HG03342 (cell line): ENCODE results near the gene CCDC192.
"Not testable (repeated sequence)": the region's sequence is repeated elsewhere in the genome, so short reads cannot be mapped to it uniquely, and the experiment has no call there.

Experiments
- ATAC-seq: cut with Tn5 transposase; IDR thresholded peaks from one replicate; pipeline ENCODE4 v1.9.1; 2021; ENCODE audit warnings: mild to moderate bottlenecking, moderate library complexity; ENCODE audit not compliant: unreplicated experiment

CCDC192 gene

DNA sequence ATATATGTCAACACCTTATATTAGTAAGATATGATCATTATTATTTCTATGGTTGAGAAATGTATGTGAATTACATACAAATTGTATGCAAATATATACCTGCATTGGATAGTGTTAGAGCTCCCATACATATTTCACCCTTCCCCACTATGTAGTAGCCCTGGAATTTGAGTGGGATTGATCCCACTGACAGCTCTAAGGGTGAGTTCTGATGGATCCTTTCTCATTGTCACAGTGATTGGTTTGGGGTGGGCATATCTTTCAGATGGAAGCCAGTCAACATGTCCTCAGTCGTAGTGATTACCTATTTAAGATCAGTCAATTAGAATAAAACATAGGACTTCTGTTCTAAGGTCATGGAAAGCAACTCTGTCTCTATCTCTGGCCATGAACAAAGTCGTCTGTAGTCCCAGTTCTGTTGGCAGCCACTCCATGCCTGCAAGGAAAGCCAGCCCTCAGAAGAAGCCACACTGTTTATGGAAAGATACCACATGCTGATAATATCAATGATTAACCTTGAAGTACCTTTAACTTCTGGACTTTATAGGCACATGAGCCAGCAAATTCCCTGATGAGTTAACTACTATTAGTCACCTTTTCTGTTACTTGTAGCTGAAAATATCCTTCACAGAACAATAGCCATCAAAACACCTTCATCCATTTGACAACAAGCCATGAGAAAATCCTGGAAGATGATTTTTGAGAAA lies 5.1 kb upstream of the CCDC192 start:
- ATAC-seq = no peak

GRCh38 chr5:127699416-127699815 lies 3.8 kb upstream of the CCDC192 start:
- no peak for ATAC-seq

DNA sequence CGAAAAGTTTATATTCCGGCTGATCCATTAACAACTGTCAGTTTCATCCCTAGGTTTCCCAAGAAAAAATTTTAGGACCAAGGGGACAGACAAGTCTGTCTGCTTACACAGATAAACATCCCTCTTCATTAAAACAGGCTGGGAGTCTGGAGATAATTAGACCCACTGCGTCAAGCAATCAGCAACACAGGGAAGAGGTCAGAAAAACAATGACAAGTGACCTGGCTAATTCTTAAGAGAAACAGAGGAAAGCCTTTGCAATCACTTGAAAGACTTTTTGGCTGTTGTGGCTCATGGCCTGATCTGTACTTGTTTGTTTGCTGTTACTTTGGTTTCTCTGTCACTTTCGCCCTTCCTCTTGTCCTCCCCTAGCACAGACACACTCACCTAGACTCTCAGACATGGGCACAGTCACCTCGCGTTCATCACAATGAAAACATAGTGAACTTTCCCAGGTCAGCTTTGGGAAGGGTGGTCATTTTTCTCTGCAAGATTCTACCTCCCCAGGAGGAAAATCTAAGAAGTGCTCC lies 2.9 kb upstream of the CCDC192 start:
- no peak for ATAC-seq

GRCh38 chr5:127702434-127702833 lies 757 bp upstream of the CCDC192 start:
- ATAC-seq = no peak

GRCh38 chr5:127705120-127705892 lies 2.1 kb downstream of the CCDC192 start:
- peak; percentile 53 for ATAC-seq

GRCh38 chr5:127706691-127707090 lies 3.5 kb downstream of the CCDC192 start:
- no peak for ATAC-seq

GRCh38 chr5:127707209-127707608 lies 4.0 kb downstream of the CCDC192 start:
- no peak for ATAC-seq

DNA sequence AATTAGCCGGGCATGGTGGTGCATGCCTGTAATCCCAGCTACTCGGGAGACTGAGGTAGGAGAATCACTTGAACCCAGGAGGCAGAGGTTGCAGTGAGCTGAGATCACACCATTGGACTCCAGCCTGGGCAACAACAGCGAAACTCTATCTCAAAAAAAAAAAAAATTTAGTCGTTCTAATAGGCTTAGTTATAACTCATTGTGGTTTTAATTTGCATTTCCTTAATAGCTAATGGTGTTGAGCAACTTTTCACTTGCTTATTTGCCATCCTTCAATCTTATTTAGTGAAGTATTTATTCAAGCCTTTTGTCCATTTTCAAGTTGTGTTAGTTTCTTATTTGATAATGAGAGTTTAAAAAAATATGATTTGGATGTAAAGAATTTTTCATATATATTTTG lies 9.9 kb downstream of the CCDC192 start:
- ATAC-seq = not testable (repeated sequence)

DNA sequence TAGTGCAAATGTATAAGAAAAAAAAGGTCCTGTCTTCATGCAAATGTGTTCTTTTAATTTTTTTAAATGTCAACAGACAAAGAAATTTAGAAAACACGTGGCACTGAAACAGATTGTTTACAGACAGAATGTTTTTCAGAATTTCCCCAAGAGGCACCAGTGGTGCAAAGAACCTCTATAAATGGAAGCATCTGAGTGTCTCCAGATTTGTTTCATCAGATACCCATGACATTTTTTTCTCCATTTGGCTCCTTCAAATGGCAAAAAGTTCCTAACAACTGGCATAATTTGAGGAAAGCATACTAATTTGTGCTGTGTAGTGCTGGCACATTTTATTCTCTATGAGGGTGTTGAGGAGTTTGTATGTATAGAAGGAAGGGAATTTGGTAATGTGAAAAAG lies 15.0 kb downstream of the CCDC192 start:
- ATAC-seq = no peak

GRCh38 chr5:127723571-127723970 lies 20.4 kb downstream of the CCDC192 start:
- no peak for ATAC-seq

DNA sequence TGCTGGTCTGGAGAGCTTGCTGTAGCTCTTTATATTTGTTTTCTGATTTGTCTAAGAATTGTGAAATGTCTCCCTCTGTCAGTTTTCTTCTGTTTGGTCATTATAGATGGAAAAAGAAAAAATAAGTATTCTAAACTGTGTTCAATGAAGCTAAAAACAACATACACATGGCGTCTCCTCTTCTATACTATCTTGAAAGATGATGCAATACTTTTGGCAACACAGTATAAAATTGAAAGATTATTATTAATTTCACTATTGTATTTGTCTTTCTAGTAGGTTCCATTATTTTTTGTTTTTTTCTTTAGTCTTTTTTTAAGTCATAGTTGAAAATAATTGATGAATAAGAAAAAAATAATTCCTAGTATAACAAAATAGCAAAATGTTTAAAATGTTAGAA lies 22.5 kb downstream of the CCDC192 start:
- no peak for ATAC-seq

GRCh38 chr5:127732963-127733362 lies 29.8 kb downstream of the CCDC192 start:
- ATAC-seq = no peak

- ATAC-seq = not testable (repeated sequence)
These were observed 36.2 kb downstream of the CCDC192 start for GRCh38 chr5:127739348-127739747.

GRCh38 chr5:127739807-127740384 lies 36.7 kb downstream of the CCDC192 start:
- ATAC-seq = no peak

DNA sequence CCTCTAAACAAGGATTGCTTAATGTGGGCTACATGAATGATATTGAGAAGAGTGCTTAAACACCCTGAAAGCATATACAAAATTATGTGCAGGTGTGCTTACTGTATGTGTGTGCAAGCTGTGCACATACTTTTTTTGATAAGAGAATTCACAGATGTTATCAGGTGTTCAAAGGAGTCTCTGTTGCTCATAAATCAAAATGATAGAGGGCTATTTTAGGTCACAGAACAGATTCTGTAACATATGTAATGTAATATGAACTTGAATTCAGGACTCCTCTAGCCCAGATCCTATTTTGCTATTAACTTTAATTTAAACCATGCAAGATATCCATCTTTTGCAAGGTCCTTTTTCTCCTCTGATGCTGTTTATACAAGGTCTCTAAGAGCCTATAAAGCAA lies 38.2 kb downstream of the CCDC192 start:
- no peak for ATAC-seq

DNA sequence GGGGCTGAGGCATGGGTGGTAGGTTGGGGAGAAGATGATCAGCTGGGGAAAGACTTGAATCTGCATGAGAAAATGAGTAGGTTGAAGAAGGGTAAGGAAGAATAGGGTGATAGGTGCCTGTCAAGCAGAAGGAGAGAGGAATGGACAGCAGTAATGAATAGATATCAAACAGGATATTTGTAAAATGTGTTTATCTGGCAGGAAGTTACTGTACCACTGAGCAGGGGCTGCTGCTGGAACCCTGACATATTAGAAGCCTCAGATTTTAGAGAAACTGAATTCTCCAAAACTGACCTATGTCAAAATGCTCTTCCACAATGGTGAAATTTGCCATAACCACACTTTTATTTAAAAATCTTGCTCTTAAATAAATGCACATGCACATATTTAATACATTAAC lies 41.0 kb downstream of the CCDC192 start:
- ATAC-seq = no peak

DNA sequence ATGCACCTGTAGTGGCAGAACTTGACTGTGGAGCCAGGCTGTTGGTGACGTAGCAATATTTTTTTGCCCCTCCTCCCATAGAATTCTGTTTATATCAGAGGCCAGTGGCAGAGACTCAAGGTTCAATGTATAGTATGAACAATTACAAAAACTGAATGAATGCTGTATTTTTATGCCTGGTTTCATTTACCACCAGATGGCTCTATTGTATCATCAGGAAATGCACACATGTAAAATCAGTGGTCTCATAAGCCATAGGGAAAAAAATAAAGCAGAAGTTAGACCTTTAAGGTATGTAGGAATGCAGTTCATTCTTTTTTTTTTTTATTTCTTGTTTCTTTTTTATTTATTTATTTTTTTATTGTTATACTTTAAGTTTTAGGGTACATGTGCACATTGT lies 43.6 kb downstream of the CCDC192 start:
- ATAC-seq = no peak

GRCh38 chr5:127752503-127753265 lies 49.5 kb downstream of the CCDC192 start:
- ATAC-seq = not testable (repeated sequence)

DNA sequence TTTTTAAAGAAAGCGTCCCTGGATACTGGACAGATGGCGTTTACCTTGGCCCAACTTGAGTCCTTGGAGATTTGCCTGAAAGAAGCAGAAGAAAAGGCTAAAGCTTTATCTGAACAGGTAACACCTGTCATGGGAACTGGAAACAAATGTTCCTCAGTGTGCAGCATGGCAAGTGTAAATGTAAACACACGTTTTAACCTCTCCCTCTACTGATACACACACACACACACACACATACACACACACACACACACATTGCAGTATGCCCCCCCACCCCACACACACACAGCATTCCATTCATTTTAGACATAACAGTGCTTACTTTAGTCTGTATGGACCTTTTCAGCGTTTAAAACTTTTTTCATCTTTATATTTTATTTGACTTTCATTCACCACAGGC lies 51.1 kb downstream of the CCDC192 start:
- ATAC-seq = no peak

DNA sequence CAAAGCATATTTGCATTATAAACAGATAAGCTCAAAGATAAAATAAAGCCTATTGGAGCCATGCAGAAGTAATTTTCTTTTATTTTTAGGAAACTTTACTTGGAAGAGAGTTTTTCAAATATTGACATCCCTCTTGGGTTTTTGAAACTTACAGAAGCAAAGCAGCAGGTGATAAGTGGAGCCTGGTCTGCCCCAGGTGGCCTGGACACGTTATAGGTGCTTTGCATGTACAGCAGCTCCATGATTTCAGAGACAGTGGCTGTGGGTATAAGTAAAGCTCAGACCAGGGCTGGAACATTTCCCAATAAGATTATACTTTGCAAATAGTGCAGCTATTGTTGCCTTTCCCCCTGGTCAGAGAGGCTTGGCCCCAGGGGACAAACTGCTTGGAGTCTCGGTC lies 51.5 kb downstream of the CCDC192 start:
- no peak for ATAC-seq

DNA sequence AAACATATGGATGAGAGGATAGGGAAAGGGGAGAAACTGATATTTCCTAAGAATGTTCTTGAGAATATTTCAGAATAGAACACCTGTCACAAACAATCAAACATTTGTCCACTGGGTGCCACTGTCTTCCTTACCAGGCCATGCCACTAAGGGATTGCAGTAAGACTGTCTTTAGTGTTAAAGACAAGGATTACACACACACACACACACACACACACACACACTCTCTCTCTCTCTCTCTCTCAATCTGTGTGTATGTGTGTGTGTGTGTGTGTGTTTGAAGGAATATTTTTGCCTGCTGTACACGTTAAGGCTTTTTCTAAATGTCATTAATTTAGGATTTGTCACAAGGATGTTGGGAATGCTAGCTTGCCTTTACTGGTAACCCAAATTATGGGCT lies 54.4 kb downstream of the CCDC192 start:
- peak; percentile 88 for ATAC-seq
